ENCODE data around the gene C19orf25.

C19orf25 gene

GRCh38 chr19:1478934-1479707, at the start of gene C19orf25:
C19orf25 (minus strand) TSS chr19:1479215; CDS start chr19:1478903, 312 bp downstream.
- no peaks in the 10 kb centered on the region for H3K27me3 Mint-ChIP-seq
- no peaks in the 10 kb centered on the region for H3K9me3 Mint-ChIP-seq
- peak; percentile 83 to 84 for DNase-seq (ENCODE audit: low spot score in 2 of 2)
- H3K4me1 Mint-ChIP-seq: peaks cover 7% of the 10 kb centered on the region
- peak within 1 kb of the TSS; percentile 94 for H3K27ac Mint-ChIP-seq (ENCODE audit: low read depth)
- peak within 1 kb of the TSS; percentile 96 for H3K4me3 Mint-ChIP-seq
- H3K36me3 Mint-ChIP-seq (ENCODE audit: insufficient read depth): peaks cover 5% of the 10 kb centered on the region
- ATAC-seq (replicated peaks; ENCODE audit: extremely low read depth, poor library complexity, severe bottlenecking): peak; percentile 96

DNA sequence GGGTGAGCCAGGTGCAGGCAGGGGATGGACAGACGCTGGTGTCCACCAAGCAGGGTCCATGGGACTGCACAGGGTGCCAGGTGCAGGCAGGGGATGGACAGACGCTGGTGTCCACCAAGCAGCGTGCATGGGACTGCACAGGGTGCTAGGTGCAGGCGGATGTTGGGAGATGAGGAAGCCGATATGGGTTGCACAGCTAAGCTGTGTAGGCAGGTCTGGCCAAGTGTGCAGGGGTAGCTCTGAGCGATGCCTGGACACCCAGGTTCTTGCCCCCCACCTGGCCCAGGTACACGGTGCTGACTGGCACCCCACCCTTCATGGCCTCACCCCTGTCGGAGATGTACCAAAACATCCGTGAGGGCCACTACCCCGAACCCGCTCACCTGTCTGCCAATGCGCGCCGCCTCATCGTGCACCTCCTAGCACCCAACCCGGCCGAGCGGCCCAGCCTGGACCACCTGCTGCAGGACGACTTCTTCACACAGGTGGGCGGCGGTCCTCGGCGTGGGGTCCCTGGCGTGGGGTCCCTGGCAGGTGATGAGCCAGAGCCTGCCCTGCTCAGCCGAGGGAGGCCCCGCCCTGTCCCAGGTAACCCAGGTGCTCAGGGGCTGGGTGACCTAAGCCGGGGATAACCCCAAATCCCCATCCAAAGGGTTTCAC, 48.8 kb upstream of the C19orf25 start:
- Mint-ChIP-seq H3K9me3 (no peaks in the 10 kb centered on the region), H3K36me3 (ENCODE audit: insufficient read depth) (peaks cover 3% of the 10 kb centered on the region), H3K4me3 (no peak overlapping the region), H3K27ac (ENCODE audit: low read depth) (no peak overlapping the region), H3K27me3 (peaks cover 73% of the 10 kb centered on the region), H3K4me1 (peaks cover 7% of the 10 kb centered on the region)
- DNase-seq (ENCODE audit: low spot score in 2 of 2) (no peak), ATAC-seq (replicated peaks; ENCODE audit: extremely low read depth, poor library complexity, severe bottlenecking) (no peak)

DNA sequence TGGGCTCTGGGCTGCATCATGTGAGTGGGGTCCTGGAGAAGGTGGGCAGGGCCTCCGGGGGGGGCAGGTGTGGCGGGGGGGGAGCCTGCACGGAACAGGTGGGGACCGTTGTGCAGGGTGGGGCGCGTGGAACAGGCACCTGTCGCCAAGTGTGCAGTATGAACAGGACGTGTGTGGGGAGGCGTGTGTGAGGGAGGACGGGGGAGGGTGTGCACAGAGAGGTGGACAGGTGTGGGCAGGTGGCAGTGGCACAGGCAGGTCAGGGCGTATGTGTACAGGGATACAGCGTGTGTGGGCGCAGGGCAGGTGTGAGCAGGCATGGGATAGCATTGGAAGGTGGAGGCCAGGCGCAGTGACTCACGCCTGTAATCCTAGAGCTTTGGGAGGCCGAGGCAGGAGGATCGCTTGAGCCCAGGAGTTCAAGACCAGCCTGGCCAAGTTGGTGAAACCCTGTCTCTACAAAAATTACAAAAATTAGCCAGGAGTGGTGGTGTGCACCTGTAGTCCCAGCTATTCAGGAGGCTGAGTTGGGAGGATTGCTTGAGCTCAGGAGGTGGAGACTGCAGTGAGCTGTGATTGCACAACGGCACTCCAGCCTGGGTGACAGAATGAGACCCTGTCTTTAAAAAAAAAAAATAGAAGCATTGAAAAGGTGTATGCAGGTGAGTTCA, 48.1 kb upstream of the C19orf25 start:
- no peak for ATAC-seq (replicated peaks; ENCODE audit: extremely low read depth, poor library complexity, severe bottlenecking)
- H3K27me3 Mint-ChIP-seq: peaks cover 78% of the 10 kb centered on the region

GRCh38 chr19:1526066-1526778, 47.2 kb upstream of the C19orf25 start:
- Mint-ChIP-seq H3K4me1 (peaks cover 7% of the 10 kb centered on the region), H3K27me3 (peaks cover 71% of the 10 kb centered on the region), H3K9me3 (no peaks in the 10 kb centered on the region), H3K36me3 (ENCODE audit: insufficient read depth) (peaks cover 3% of the 10 kb centered on the region), H3K27ac (ENCODE audit: low read depth) (no peak overlapping the region), H3K4me3 (no peak overlapping the region)
- DNase-seq (ENCODE audit: low spot score in 2 of 2) (no peak), ATAC-seq (replicated peaks; ENCODE audit: extremely low read depth, poor library complexity, severe bottlenecking) (no peak)

More for the DNA sequence above, 48.1 kb upstream of the C19orf25 start:
- Mint-ChIP-seq H3K4me3 (no peak overlapping the region), H3K36me3 (ENCODE audit: insufficient read depth) (peaks cover 3% of the 10 kb centered on the region), H3K9me3 (no peaks in the 10 kb centered on the region), H3K4me1 (peaks cover 7% of the 10 kb centered on the region), H3K27ac (ENCODE audit: low read depth) (no peak overlapping the region)
- DNase-seq (ENCODE audit: low spot score in 2 of 2): no peak

- H3K9me3 Mint-ChIP-seq: no peaks in the 10 kb centered on the region
- no peak overlapping the region for H3K4me3 Mint-ChIP-seq
- no peak overlapping the region for H3K27ac Mint-ChIP-seq (ENCODE audit: low read depth)
- no peak for DNase-seq (ENCODE audit: low spot score in 2 of 2)
- no peak for ATAC-seq (replicated peaks; ENCODE audit: extremely low read depth, poor library complexity, severe bottlenecking)
- H3K4me1 Mint-ChIP-seq: peaks cover 7% of the 10 kb centered on the region
- peaks cover 2% of the 10 kb centered on the region for H3K36me3 Mint-ChIP-seq (ENCODE audit: insufficient read depth)
- peaks cover 66% of the 10 kb centered on the region for H3K27me3 Mint-ChIP-seq
These were observed 46.3 kb upstream of the C19orf25 start for GRCh38 chr19:1525343-1525742.

DNA sequence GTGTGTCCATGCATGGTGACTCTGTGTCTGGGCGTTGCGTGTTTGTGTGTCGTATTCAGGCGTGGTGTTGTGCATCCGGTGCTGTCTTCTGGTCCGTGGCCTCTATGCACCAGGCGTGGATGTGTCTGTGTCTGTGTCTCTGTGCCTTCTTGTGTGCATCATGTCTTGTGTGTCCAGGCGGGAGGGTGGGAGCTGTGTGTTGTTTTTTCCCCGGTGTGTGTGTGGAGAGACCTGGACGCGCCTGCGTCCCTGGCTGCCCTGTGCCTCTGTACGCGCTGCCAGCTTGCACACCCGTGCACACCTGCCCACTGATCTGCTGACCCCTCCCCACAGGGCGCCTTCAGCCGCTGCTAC, 45.9 kb upstream of the C19orf25 start:
- Mint-ChIP-seq H3K27ac (ENCODE audit: low read depth) (no peak overlapping the region), H3K36me3 (ENCODE audit: insufficient read depth) (peaks cover 2% of the 10 kb centered on the region), H3K4me3 (no peak overlapping the region), H3K9me3 (no peaks in the 10 kb centered on the region), H3K27me3 (peaks cover 62% of the 10 kb centered on the region), H3K4me1 (peaks cover 7% of the 10 kb centered on the region)
- ATAC-seq (replicated peaks; ENCODE audit: extremely low read depth, poor library complexity, severe bottlenecking) (no peak), DNase-seq (ENCODE audit: low spot score in 2 of 2) (no peak)

DNA sequence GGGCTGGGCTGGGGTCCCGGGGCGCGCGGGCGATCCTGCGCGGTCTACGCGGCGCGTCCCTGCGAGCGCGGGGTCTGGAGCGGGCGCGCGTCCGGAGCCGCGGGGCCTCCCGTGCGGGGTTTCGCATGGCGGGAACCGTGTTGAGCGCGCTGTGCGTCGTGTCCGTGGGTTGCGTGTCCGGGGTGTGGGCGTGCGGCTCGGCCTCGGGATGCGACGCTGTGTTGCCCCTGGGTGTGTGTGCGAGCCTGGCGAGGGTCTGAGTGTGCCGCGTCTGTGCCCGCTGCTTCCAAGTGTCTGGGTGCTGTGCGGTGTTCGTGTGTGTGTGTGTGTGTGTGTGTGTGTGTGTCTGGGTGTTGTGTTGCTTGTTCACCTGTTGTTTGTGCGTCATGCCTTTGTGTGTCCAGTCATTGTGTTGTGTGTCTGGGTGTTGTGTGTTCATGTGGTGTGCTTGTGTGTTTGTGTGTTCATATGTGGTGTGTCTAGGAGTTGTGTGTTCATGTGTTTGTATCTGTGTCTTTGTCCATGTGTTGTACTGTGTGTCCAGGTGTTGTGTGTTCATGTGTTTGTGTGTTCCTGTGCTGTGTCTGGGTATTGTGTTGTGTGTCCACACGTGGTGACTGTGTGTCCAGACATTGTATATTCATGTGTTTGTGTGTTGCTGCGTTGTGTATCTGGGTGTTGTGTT, 45.4 kb upstream of the C19orf25 start:
- no peak overlapping the region for H3K4me3 Mint-ChIP-seq
- DNase-seq (ENCODE audit: low spot score in 2 of 2) (no peak), ATAC-seq (replicated peaks; ENCODE audit: extremely low read depth, poor library complexity, severe bottlenecking) (no peak)
- H3K9me3 Mint-ChIP-seq: no peaks in the 10 kb centered on the region
- H3K36me3 Mint-ChIP-seq (ENCODE audit: insufficient read depth): peaks cover 2% of the 10 kb centered on the region
- no peak overlapping the region for H3K27ac Mint-ChIP-seq (ENCODE audit: low read depth)
- peaks cover 57% of the 10 kb centered on the region for H3K27me3 Mint-ChIP-seq
- peaks cover 7% of the 10 kb centered on the region for H3K4me1 Mint-ChIP-seq

- H3K36me3 Mint-ChIP-seq (ENCODE audit: insufficient read depth): peaks cover 2% of the 10 kb centered on the region
- H3K9me3 Mint-ChIP-seq: no peaks in the 10 kb centered on the region
- no peak within 1 kb of the TSS for H3K4me3 Mint-ChIP-seq
- no peak within 1 kb of the TSS for H3K27ac Mint-ChIP-seq (ENCODE audit: low read depth)
- no peak for DNase-seq (ENCODE audit: low spot score in 2 of 2)
- peaks cover 57% of the 10 kb centered on the region for H3K27me3 Mint-ChIP-seq
- peaks cover 7% of the 10 kb centered on the region for H3K4me1 Mint-ChIP-seq
- ATAC-seq (replicated peaks; ENCODE audit: extremely low read depth, poor library complexity, severe bottlenecking): no peak
These were observed 44.6 kb upstream of the C19orf25 start, which contains the start of gene PLK5 for GRCh38 chr19:1523412-1524286. PLK5 (plus strand) TSS chr19:1524077; CDS start chr19:1526997, 2,920 bp downstream.

- no peak for DNase-seq (ENCODE audit: low spot score in 2 of 2)
- no peak overlapping the region for H3K27ac Mint-ChIP-seq (ENCODE audit: low read depth)
- peaks cover 56% of the 10 kb centered on the region for H3K27me3 Mint-ChIP-seq
- H3K4me3 Mint-ChIP-seq: no peak overlapping the region
- peaks cover 2% of the 10 kb centered on the region for H3K36me3 Mint-ChIP-seq (ENCODE audit: insufficient read depth)
- H3K9me3 Mint-ChIP-seq: no peaks in the 10 kb centered on the region
- ATAC-seq (replicated peaks; ENCODE audit: extremely low read depth, poor library complexity, severe bottlenecking): no peak
- H3K4me1 Mint-ChIP-seq: peaks cover 7% of the 10 kb centered on the region
These were observed 43.8 kb upstream of the C19orf25 start for GRCh38 chr19:1522838-1523237.

DNA sequence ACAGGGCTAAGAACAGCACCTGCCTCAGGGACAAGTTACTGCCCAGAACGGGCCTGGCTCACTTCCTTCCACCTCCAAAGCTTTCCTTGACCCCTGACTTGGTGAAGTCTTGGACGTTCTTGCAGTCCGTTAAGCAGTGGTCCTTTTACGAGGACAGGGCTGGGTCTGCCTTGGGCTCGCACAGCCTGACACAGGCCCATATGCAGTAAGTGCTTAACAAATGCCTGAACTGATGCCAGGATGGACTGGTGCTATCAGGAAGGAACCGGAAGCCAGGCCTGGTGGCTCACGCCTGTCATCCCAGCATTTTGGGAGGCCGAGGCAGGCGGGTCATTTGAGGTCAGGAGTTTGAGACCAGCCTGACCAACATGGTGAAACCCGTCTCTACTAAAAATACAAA, 43.0 kb upstream of the C19orf25 start:
- peaks cover 2% of the 10 kb centered on the region for H3K36me3 Mint-ChIP-seq (ENCODE audit: insufficient read depth)
- H3K27me3 Mint-ChIP-seq: peaks cover 49% of the 10 kb centered on the region

DNA sequence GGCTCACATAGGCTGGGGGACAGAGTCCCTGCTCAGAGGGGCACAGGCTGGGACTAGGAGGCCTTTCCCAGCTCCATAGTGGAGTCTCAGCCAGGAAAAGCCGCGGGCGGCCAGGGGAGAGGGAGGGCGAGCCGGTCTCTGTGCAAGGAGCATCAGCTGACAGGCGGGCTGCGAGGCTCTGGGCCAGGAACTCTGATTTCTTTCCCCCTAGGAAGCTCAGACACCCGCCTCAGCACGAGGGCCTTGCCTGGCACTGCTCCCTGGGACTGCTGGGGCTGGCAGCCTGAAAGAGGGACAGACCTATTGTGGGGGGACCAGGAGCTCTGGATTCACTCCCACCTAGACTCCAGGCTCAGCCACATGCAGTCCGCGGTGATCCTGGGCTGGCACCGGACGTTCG, 42.6 kb upstream of the C19orf25 start:
- H3K27me3 Mint-ChIP-seq: peaks cover 45% of the 10 kb centered on the region
- no peak for DNase-seq (ENCODE audit: low spot score in 2 of 2)
- peaks cover 2% of the 10 kb centered on the region for H3K36me3 Mint-ChIP-seq (ENCODE audit: insufficient read depth)
- no peak overlapping the region for H3K4me3 Mint-ChIP-seq
- no peak overlapping the region for H3K27ac Mint-ChIP-seq (ENCODE audit: low read depth)
- peaks cover 7% of the 10 kb centered on the region for H3K4me1 Mint-ChIP-seq
- ATAC-seq (replicated peaks; ENCODE audit: extremely low read depth, poor library complexity, severe bottlenecking): no peak
- H3K9me3 Mint-ChIP-seq: no peaks in the 10 kb centered on the region

More for the DNA sequence above, 43.0 kb upstream of the C19orf25 start:
- DNase-seq (ENCODE audit: low spot score in 2 of 2): no peak
- no peak for ATAC-seq (replicated peaks; ENCODE audit: extremely low read depth, poor library complexity, severe bottlenecking)
- peaks cover 7% of the 10 kb centered on the region for H3K4me1 Mint-ChIP-seq
- H3K27ac Mint-ChIP-seq (ENCODE audit: low read depth): no peak overlapping the region
- H3K4me3 Mint-ChIP-seq: no peak overlapping the region
- no peaks in the 10 kb centered on the region for H3K9me3 Mint-ChIP-seq
